Endothelial cell of umbilical vein (primary cell): Measurements from ENCODE around the gene LCE6A. TPM values are rescaled to one million over a fixed set of nuclear protein-coding genes. Genes with fewer than 3 reads are reported as not detected.

Experiments
- BruUV-seq: library from RNA; stranded (reverse); fragments of 400-500 nt; replicated peaks from 2 replicates; lab custom pipeline; 2021; lab: Mats Ljungman, UMichigan
- CTCF ChIA-PET: fragments of 300-600, 350-600 bp; sonication (Branson Sonifier 250); formaldehyde crosslinking; loops from one replicate; lab custom pipeline; 2021; ENCODE audit warnings: antibody characterized with exemption, inconsistent platforms; lab: Charles Lee
- POLR2A ChIA-PET: fragments of 300-600, 350-600 bp; sonication (Branson Sonifier 250); formaldehyde crosslinking; loops from one replicate; lab custom pipeline; 2021; ENCODE audit warnings: antibody characterized with exemption, inconsistent platforms; lab: Charles Lee
- DNase-seq: peaks from one replicate; pipeline ENCODE4 v3.0.0-alpha.2; 2011; ENCODE audit warnings: low read depth, low spot score
- FAIRE-seq: peaks from 2 replicates; lab custom pipeline; 2011; peaks lifted over from hg19 to GRCh38; lab: Jason Lieb, UNC
- H2AFZ ChIP-seq: 2 replicates; pipeline ENCODE4 v1.6.0; 2012; ENCODE audit warnings: low read depth, low read length, control low read depth, inconsistent platforms
- H3K27ac ChIP-seq: 2 replicates; pipeline ENCODE4 v1.5.1; 2011; ENCODE audit warnings: low read depth, mild to moderate bottlenecking, control low read depth, low read length, moderate library complexity; ENCODE audit not compliant: insufficient read depth
- H3K27me3 ChIP-seq, 2 experiments: 2 replicates each; pipeline versions ENCODE4 v1.6.0 to v1.6.1; 2011; ENCODE audit warnings: low read length in 2 of 2, mixed read lengths in 1 of 2; ENCODE audit not compliant: control insufficient read depth in 2 of 2, insufficient read depth in 2 of 2
- H3K36me3 ChIP-seq, 2 experiments: 2 replicates in 1 of 2; 3 replicates in 1 of 2; pipeline ENCODE4 v1.5.1; 2011; ENCODE audit warnings: low read length in 2 of 2, mild to moderate bottlenecking in 1 of 2, moderate library complexity in 1 of 2; ENCODE audit not compliant: control insufficient read depth in 2 of 2, insufficient read depth in 2 of 2; ENCODE audit errors: extremely low read depth in 1 of 2
- H3K4me1 ChIP-seq: 3 replicates; pipeline ENCODE4 v1.5.1; 2011; ENCODE audit warnings: mild to moderate bottlenecking, low read length; ENCODE audit not compliant: control insufficient read depth, insufficient read depth; ENCODE audit errors: extremely low read depth
- H3K4me2 ChIP-seq: 2 replicates; pipeline ENCODE4 v1.6.1; 2011; ENCODE audit warnings: low read length, control low read depth, mixed read lengths; ENCODE audit not compliant: insufficient read depth
- H3K4me3 ChIP-seq, 3 experiments: fragments of 200-600 bp in 1 of 3; sonication (generic), shearing (Covaris generic) in 1 of 3; replicated peaks in 1 of 3; 2 replicates each; pipeline ENCODE4 v1.5.1; 2011 to 2016; ENCODE audit warnings: control low read depth in 3 of 3, low read length in 3 of 3, mild to moderate bottlenecking in 2 of 3, inconsistent platforms in 1 of 3, low read depth in 1 of 3, moderate library complexity in 1 of 3; ENCODE audit not compliant: insufficient read depth in 1 of 3
- H3K79me2 ChIP-seq: 2 replicates; pipeline ENCODE4 v1.6.0; 2012; ENCODE audit warnings: low read length, inconsistent platforms; ENCODE audit not compliant: control insufficient read depth, insufficient read depth
- H3K9ac ChIP-seq: replicated peaks from 2 replicates; pipeline ENCODE3; 2011; ENCODE audit warnings: low read length, control low read depth; ENCODE audit not compliant: insufficient read depth; ENCODE audit errors: extremely low read depth
- H3K9me1 ChIP-seq: replicated peaks from 3 replicates; pipeline ENCODE4 v1.6.0; 2011; ENCODE audit warnings: mild to moderate bottlenecking, low read length; ENCODE audit not compliant: control insufficient read depth, insufficient read depth; ENCODE audit errors: extremely low read depth
- H3K9me3 ChIP-seq: replicated peaks from 2 replicates; pipeline ENCODE4 v1.5.1; 2012; ENCODE audit warnings: low read length, inconsistent platforms; ENCODE audit not compliant: control insufficient read depth, insufficient read depth
- H4K20me1 ChIP-seq: replicated peaks from 2 replicates; pipeline ENCODE3; 2011; ENCODE audit warnings: mild to moderate bottlenecking, low read length; ENCODE audit not compliant: control insufficient read depth, insufficient read depth; ENCODE audit errors: extremely low read depth
- CTCF ChIP-seq, 2 donors: IDR thresholded peaks; 1 replicate in 1 of 2; 2 replicates in 1 of 2; pipeline ENCODE4 v1.5.1; 2011; ENCODE audit warnings: low read length in 2 of 2, mild to moderate bottlenecking in 2 of 2, moderate library complexity in 2 of 2, control low read depth in 1 of 2, inconsistent platforms in 1 of 2, low read depth in 1 of 2; ENCODE audit not compliant: insufficient read depth in 1 of 2; ENCODE audit errors: extremely low read depth in 1 of 2
- EZH2 ChIP-seq: IDR thresholded peaks from 2 replicates; pipeline ENCODE4 v1.6.1; 2012; ENCODE audit warnings: borderline replicate concordance, low read depth, mild to moderate bottlenecking, moderate library complexity, low read length, inconsistent platforms; ENCODE audit not compliant: severe bottlenecking
- FOS ChIP-seq: IDR thresholded peaks from 2 replicates; pipeline ENCODE4 v1.6.1; 2011; ENCODE audit warnings: mild to moderate bottlenecking, low read length, moderate library complexity, borderline replicate concordance; ENCODE audit not compliant: insufficient read depth
- GATA2 ChIP-seq: IDR thresholded peaks from 2 replicates; pipeline ENCODE4 v1.7.0; 2011; ENCODE audit warnings: low read depth, mild to moderate bottlenecking, moderate library complexity, mixed read lengths, low read length; ENCODE audit not compliant: insufficient read length, insufficient read depth
- JUN ChIP-seq: IDR thresholded peaks from 2 replicates; pipeline ENCODE4 v1.6.1; 2011; ENCODE audit warnings: borderline replicate concordance, low read depth; ENCODE audit not compliant: insufficient read length, insufficient read depth
- MAX ChIP-seq: IDR thresholded peaks from 2 replicates; pipeline ENCODE4 v1.6.1; 2011; ENCODE audit not compliant: insufficient read depth, insufficient read length
- MYC ChIP-seq: IDR thresholded peaks from one replicate; pipeline ENCODE4 v1.6.1; 2011; ENCODE audit warnings: mild to moderate bottlenecking, low read depth, low read length
- POLR2A ChIP-seq: IDR thresholded peaks from 2 replicates; pipeline ENCODE4 v1.6.1; 2012; ENCODE audit warnings: low read depth, mild to moderate bottlenecking, control low read depth, low read length
- POLR2AphosphoS5 ChIP-seq: IDR thresholded peaks from 2 replicates; pipeline ENCODE4 v1.6.1; 2012; ENCODE audit warnings: low read depth, mild to moderate bottlenecking, control low read depth, low read length, moderate library complexity; ENCODE audit not compliant: insufficient read depth
- dilution Hi-C: fragments of 300-500 bp; cut with MboI; formaldehyde crosslinking; loops from one replicate; pipeline ENCODE4 v1.15.0; 2019; ENCODE audit warnings: low sequenced_read_pairs; ENCODE audit not compliant: extremely low pct_ligation_motif_present
- intact Hi-C: fragments of 100-400 bp; cut with micrococcal nuclease; formaldehyde crosslinking; loops from one replicate; pipeline ENCODE4 v1.10.0; 2022
- polyA plus RNA-seq, 4 experiments: library from polyadenylated mRNA; depleted of rRNA in 3 of 4; stranded (reverse) in 3 of 4; unstranded in 1 of 4; fragments of >200 nt; gene quantifications; 2 replicates each; pipeline versions ENCODE4 v1.2.1 to v1.2.3, GENCODE V29; 2011 to 2012; ENCODE audit warnings: missing spikeins in 1 of 4
- total RNA-seq: library from RNA; stranded (reverse); gene quantifications from 2 replicates; pipeline ENCODE4 v1.2.3, GENCODE V29; 2021

LCE6A gene
- total and polyA plus RNA-seq, 2 donors (not counting 3 experiments of a cell fraction or from before 2014, with no cell fraction given), result not detected

- H2AFZ ChIP-seq, result no peak overlapping the region
- H3K9me3 ChIP-seq, result no peaks in the 10 kb centered on the region
- H3K79me2 ChIP-seq, result no peaks in the 10 kb centered on the region
- BruUV-seq, result no TSS peak
- H3K27ac ChIP-seq, result no peak overlapping the region
- no peak for FAIRE-seq
- no peak overlapping the region for H3K4me2 ChIP-seq
- CTCF ChIA-PET, result no interaction called here
- H3K27me3 ChIP-seq, result no peaks in the 10 kb centered on the region
- H3K9me1 ChIP-seq, result no peaks in the 10 kb centered on the region
- intact Hi-C loops (no loop called here), dilution Hi-C loops (no loop called here)
- DNase-seq, result no peak
- no peak for TF ChIP-seq JUN
- TF ChIP-seq EZH2, result no peak
- no peak for TF ChIP-seq MAX
- TF ChIP-seq GATA2, result no peak
- no peak for TF ChIP-seq CTCF (IDR thresholded peaks at IDR 0.05; ENCODE audit: extremely low read depth in 1 of 2, insufficient read depth in 1 of 2, low read depth in 1 of 2, low read length in 2 of 2)
- TF ChIP-seq MYC, result no peak
- no peak for TF ChIP-seq FOS
- no peak for TF ChIP-seq POLR2A
- no peak for TF ChIP-seq POLR2AphosphoS5
- no peak overlapping the region for H3K9ac ChIP-seq
- no peaks in the 10 kb centered on the region for H3K4me1 ChIP-seq
- H3K36me3 ChIP-seq, result no peaks in the 10 kb centered on the region
- POLR2A ChIA-PET, result no interaction called here
- H3K4me3 ChIP-seq, result no peak overlapping the region
- no peaks in the 10 kb centered on the region for H4K20me1 ChIP-seq
These were observed 23.7 kb downstream of the LCE6A start for GRCh38 chr1:152866321-152866720.
